Ovary (tissue), 9 donors: ENCODE measurements around the gene NFKBIE. TPM values are rescaled to one million over a fixed set of nuclear protein-coding genes. Genes with fewer than 3 reads are reported as not detected.
A peak's percentile ranks its signal among the peaks of the same experiment; 100 is the strongest.

Experiments used
- DNase-seq, 5 donors: peaks; one replicate each; pipeline ENCODE4 v3.0.0-alpha.2; 2019 to 2020
- H3K27ac ChIP-seq, 2 donors: fragments of 200-600 bp; one replicate each; pipeline versions ENCODE4 v1.5.1 to v1.8.0; 2019 to 2022
- H3K27me3 ChIP-seq: fragments of 200-600 bp; one replicate; pipeline ENCODE4 v1.8.0; 2022
- H3K36me3 ChIP-seq: fragments of 200-600 bp; sonication (generic); one replicate; pipeline ENCODE4 v1.5.1; 2019
- H3K4me1 ChIP-seq: one replicate; pipeline ENCODE4 v1.8.1; 2013; ENCODE audit warnings: mild to moderate bottlenecking, moderate library complexity; ENCODE audit not compliant: insufficient read depth
- H3K4me3 ChIP-seq: fragments of 200-600 bp; sonication (generic); one replicate; pipeline ENCODE4 v1.5.1; 2017
- H3K9me3 ChIP-seq, 2 donors: fragments of 200-600 bp in 1 of 2; sonication (generic) in 1 of 2; one replicate each; pipeline versions ENCODE4 v1.5.1 to v1.8.1; 2013 to 2019; ENCODE audit warnings: mild to moderate bottlenecking in 1 of 2, moderate library complexity in 1 of 2
- CTCF ChIP-seq, 3 donors: fragments of 450-650 bp in 2 of 3; fragments of 200-600 bp in 1 of 3; IDR thresholded peaks; one replicate each; pipeline versions ENCODE4 v1.5.1 to v1.8.0; 2016 to 2022; ENCODE audit warnings: antibody characterized with exemption in 3 of 3, mild to moderate bottlenecking in 1 of 3
- EP300 ChIP-seq: sonication (generic); formaldehyde crosslinking; IDR thresholded peaks from one replicate; pipeline ENCODE4 v1.6.1; 2017; ENCODE audit warnings: antibody characterized with exemption
- POLR2A ChIP-seq: fragments of 450-650 bp; IDR thresholded peaks from one replicate; pipeline ENCODE4 v1.6.1; 2017; ENCODE audit warnings: antibody characterized with exemption, mild to moderate bottlenecking, moderate library complexity
- WGBS, 3 donors: extraction: QIAGEN DNeasy Blood & Tissue Kit in 1 of 3; methylation state at CpG; one replicate each; pipeline versions ENCODE4 v1.1.5 to v1.1.7; 2013 to 2017; 5-methylcytosine and 5-hydroxymethylcytosine counted together
- intact Hi-C, 4 donors: fragments of 100-400 bp; cut with DNase I; formaldehyde crosslinking; loops; one replicate each; pipeline versions ENCODE4 v1.11.0 to v1.15.1; 2022 to 2023
- polyA plus RNA-seq, 2 donors: library from polyadenylated mRNA; stranded (reverse); fragments of 200-250 nt in 1 of 2; fragments of 350-450 nt in 1 of 2; fragmentation: Illumina TruSeq in 1 of 2; extraction: RNeasy Lipid Tissue Mini Kit (QIAGEN cat#74804) in 1 of 2; gene quantifications; one replicate each; pipeline ENCODE4 v1.2.3, GENCODE V29; 2013 to 2014
- total RNA-seq, 7 donors: library from RNA; depleted of rRNA in 2 of 7; stranded (reverse); fragments of >200 nt in 2 of 7; fragmentation: NEBNext Ultra II Directional in 3 of 7; extraction: Animal tissue kit (Norgen Biotek cat#: 25700) in 3 of 7; gene quantifications; one replicate each; pipeline versions ENCODE4 v1.1.0 to v1.2.4, GENCODE V29; 2016 to 2023
- donor health status: DM: no; HTN: no; CAD: no; lungs with moderate emphysema.
- donor health status: DM: no; HTN: no; CAD: no.
- donor health status: Bipolar disorder and iron deficiency.
- donor health status: DM: yes; HTN: yes; CAD: no.
- donor health status: DM: no; HTN: no; CAD: no.
- donor health status: DM: yes; HTN: yes; CAD: no.

NFKBIE gene
- total and polyA plus RNA-seq, 9 donors: 2.7 to 93.6 (median 4.9) TPM

- H3K4me1 ChIP-seq: no peaks in the 10 kb centered on the region
- no peak overlapping the region for H3K4me3 ChIP-seq
- H3K36me3 ChIP-seq: no peaks in the 10 kb centered on the region
- no peaks in the 10 kb centered on the region for H3K27me3 ChIP-seq
- WGBS, 3 donors: 7 to 24% (median 12%) methylated on average over 54 to 109 of the region's 109 CpGs
- no peaks in the 10 kb centered on the region for H3K9me3 ChIP-seq
- H3K27ac ChIP-seq: no peak overlapping the region
- intact Hi-C loops: no loop called here
- TF ChIP-seq CTCF (IDR thresholded peaks at IDR 0.05) (no peak), POLR2A (no peak), EP300 (no peak)
- DNase-seq: peak in 1 of 5 donors; percentile 37
Measured at GRCh38 chr6:44275749-44276648, 10.6 kb upstream of the NFKBIE start.

DNA sequence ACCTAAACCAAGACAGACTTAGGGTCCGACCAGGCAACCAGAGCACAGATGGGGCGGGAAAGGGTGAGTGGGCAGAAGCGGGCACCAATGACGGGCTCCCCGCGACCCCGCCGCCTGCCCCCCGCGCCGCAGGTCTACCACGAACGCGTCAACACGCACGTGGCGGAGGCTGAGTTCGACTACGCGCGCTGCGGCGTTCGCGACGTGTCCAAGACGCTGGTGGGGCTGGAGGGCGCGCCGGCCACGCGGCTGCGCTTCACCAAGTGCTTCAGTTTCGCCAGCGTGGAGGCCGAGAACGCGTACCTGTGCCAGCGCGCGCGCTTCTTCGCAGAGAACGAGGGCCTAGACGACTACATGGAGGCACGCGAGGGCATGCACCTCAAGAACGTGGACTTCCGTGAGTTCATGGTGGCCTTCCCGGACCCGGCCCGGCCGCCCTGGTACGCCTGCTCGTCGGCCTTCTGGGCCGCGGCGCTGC, 10.0 kb upstream of the NFKBIE start:
- peak in 1 of 5 donors; percentile 37 for DNase-seq
- H3K36me3 ChIP-seq: no peaks in the 10 kb centered on the region
- TF ChIP-seq CTCF (IDR thresholded peaks at IDR 0.05): no peak
- no peak for TF ChIP-seq EP300
- no peak for TF ChIP-seq POLR2A
- H3K4me1 ChIP-seq: no peaks in the 10 kb centered on the region
- no peaks in the 10 kb centered on the region for H3K27me3 ChIP-seq
- no peak overlapping the region for H3K27ac ChIP-seq
- H3K4me3 ChIP-seq: no peak overlapping the region
- 77 to 94% (median 87%) methylated on average over 47 to 59 of the region's 59 CpGs for WGBS, 3 donors
- intact Hi-C loops: no loop called here
- H3K9me3 ChIP-seq: no peaks in the 10 kb centered on the region

GRCh38 chr6:44273617-44274016, 8.3 kb upstream of the NFKBIE start:
- no peaks in the 10 kb centered on the region for H3K36me3 ChIP-seq
- H3K27me3 ChIP-seq: no peaks in the 10 kb centered on the region
- intact Hi-C loops: no loop called here
- no peak overlapping the region for H3K27ac ChIP-seq
- H3K4me1 ChIP-seq: no peaks in the 10 kb centered on the region
- WGBS, 3 donors: 48 to 57% (median 53%) methylated on average over 1 of the region's 1 CpG
- H3K4me3 ChIP-seq: no peak overlapping the region
- H3K9me3 ChIP-seq: no peaks in the 10 kb centered on the region
- no peak for DNase-seq
- TF ChIP-seq CTCF (IDR thresholded peaks at IDR 0.05) (no peak), POLR2A (no peak), EP300 (no peak)

DNA sequence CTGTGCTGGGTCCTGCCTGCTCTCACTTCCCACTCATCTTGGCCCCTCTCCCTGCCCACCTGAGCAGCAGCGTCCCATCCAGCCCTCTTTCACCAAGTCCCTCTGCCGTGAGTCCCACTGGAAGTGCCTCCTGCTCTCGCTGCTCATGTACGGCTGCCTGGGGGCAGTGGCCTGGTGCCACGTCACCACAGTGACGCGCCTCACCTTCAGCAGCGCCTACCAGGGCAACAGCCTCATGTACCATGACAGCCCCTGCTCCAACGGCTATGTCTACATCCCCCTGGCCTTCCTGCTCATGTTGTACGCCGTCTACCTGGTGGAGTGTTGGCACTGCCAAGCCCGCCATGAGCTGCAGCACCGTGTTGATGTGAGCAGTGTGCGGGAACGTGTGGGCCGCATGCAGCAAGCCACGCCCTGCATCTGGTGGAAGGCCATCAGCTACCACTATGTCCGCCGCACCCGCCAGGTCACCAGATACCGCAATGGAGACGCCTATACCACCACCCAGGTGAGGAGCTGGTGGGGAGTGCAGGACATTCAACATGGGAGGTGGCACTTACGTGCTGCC, 7.7 kb upstream of the NFKBIE start:
- WGBS, 3 donors: 82 to 85% (median 85%) methylated on average over 23 of the region's 23 CpGs
- Histone ChIP-seq H3K9me3 (no peaks in the 10 kb centered on the region), H3K4me1 (no peaks in the 10 kb centered on the region), H3K36me3 (no peaks in the 10 kb centered on the region), H3K4me3 (no peak overlapping the region), H3K27ac (no peak overlapping the region), H3K27me3 (no peaks in the 10 kb centered on the region)
- no peak for DNase-seq
- intact Hi-C loops: no loop called here
- TF ChIP-seq POLR2A (no peak), EP300 (no peak), CTCF (IDR thresholded peaks at IDR 0.05) (no peak)
